Calu3 (cell line): Measurements from ENCODE around the gene TSHR. TPM values are rescaled to one million over a fixed set of nuclear protein-coding genes. Genes with fewer than 3 reads are reported as not detected.

Experiments
- BruUV-seq: library from RNA; stranded (reverse); fragments of 400-500 nt; replicated peaks from 2 replicates; lab custom pipeline; 2021; lab: Mats Ljungman, UMichigan
- CTCF ChIA-PET: fragments of 300-600 bp; sonication (Branson Sonifier 250); formaldehyde crosslinking; loops from one replicate; lab custom pipeline; 2022; ENCODE audit warnings: antibody characterized with exemption; lab: Charles Lee
- DNase-seq: peaks from one replicate; pipeline ENCODE4 v3.0.0; 2022
- H3K27ac Mint-ChIP-seq: one replicate; pipeline ENCODE4 v1.8.0; 2022; ENCODE audit warnings: mixed read lengths; ENCODE audit not compliant: unreplicated experiment
- H3K27me3 Mint-ChIP-seq: one replicate; pipeline ENCODE4 v1.8.0; 2022; ENCODE audit warnings: mixed read lengths; ENCODE audit not compliant: unreplicated experiment
- H3K36me3 Mint-ChIP-seq: one replicate; pipeline ENCODE4 v1.8.0; 2022; ENCODE audit warnings: mild to moderate bottlenecking, moderate library complexity, mixed read lengths; ENCODE audit not compliant: insufficient read depth, unreplicated experiment
- H3K4me1 Mint-ChIP-seq: one replicate; pipeline ENCODE4 v1.8.0; 2022; ENCODE audit warnings: mild to moderate bottlenecking, low read depth, mixed read lengths; ENCODE audit not compliant: unreplicated experiment
- H3K4me3 Mint-ChIP-seq: one replicate; pipeline ENCODE4 v1.8.0; 2022; ENCODE audit warnings: mild to moderate bottlenecking, low read depth, moderate library complexity, mixed read lengths; ENCODE audit not compliant: unreplicated experiment
- H3K9me3 Mint-ChIP-seq: one replicate; pipeline ENCODE4 v1.8.0; 2022; ENCODE audit warnings: low read depth, mixed read lengths; ENCODE audit not compliant: unreplicated experiment
- CTCF ChIP-seq: fragments of 200-600 bp; IDR thresholded peaks from one replicate; pipeline ENCODE4 v1.8.0; 2022; ENCODE audit warnings: antibody characterized with exemption; ENCODE audit not compliant: unreplicated experiment
- intact Hi-C: fragments of 100-400 bp; cut with micrococcal nuclease; formaldehyde crosslinking; loops from one replicate; pipeline ENCODE4 v1.10.0; 2022; ENCODE audit not compliant: unreplicated experiment
- total RNA-seq: library from RNA; stranded (reverse); gene quantifications from 2 replicates; pipeline ENCODE4 v1.2.3, GENCODE V29; 2022

Gene TSHR
- total RNA-seq, 1 experiment from 2014 or later: not detected

GRCh38 chr14:81170104-81170828 is 214.8 kb downstream of the TSHR start:
- peaks cover 8% of the 10 kb centered on the region for H3K4me1 Mint-ChIP-seq
- peak; percentile 78 for DNase-seq
- BruUV-seq: no TSS peak
- intact Hi-C loops: loop anchor here (2.0 kb wide), 1 partner anchor 215 kb away; the partner anchor contains the start of gene TSHR
- H3K9me3 Mint-ChIP-seq: no peaks in the 10 kb centered on the region
- TF ChIP-seq CTCF: peak; percentile 72
- H3K27me3 Mint-ChIP-seq: no peaks in the 10 kb centered on the region
- peak overlapping the region; percentile 87 for H3K4me3 Mint-ChIP-seq
- CTCF ChIA-PET: interaction anchor here (0.6 to 2.1 kb wide), 4 partner anchors 174 to 295 kb away, joined by 3 to 14 read pairs (median 6); no protein-coding TSS in a partner anchor
- H3K36me3 Mint-ChIP-seq: peaks cover 11% of the 10 kb centered on the region
- peak overlapping the region; percentile 47 for H3K27ac Mint-ChIP-seq

- peaks cover 11% of the 10 kb centered on the region for H3K36me3 Mint-ChIP-seq
- peaks cover 8% of the 10 kb centered on the region for H3K4me1 Mint-ChIP-seq
- intact Hi-C loops: loop anchor here (2.0 kb wide), 1 partner anchor 216 kb away; the partner anchor contains the start of gene TSHR
- no peak for TF ChIP-seq CTCF
- DNase-seq: no peak
- H3K9me3 Mint-ChIP-seq: no peaks in the 10 kb centered on the region
- CTCF ChIA-PET: interaction anchor here (1.0 to 2.1 kb wide), 3 partner anchors 174 to 183 kb away, joined by 3 to 14 read pairs (median 8); no protein-coding TSS in a partner anchor
- H3K4me3 Mint-ChIP-seq: peak overlapping the region; percentile 87
- no peaks in the 10 kb centered on the region for H3K27me3 Mint-ChIP-seq
- TSS peak; percentile 93 for BruUV-seq
- H3K27ac Mint-ChIP-seq: peak overlapping the region; percentile 47
These were observed 215.4 kb downstream of the TSHR start for GRCh38 chr14:81170829-81171195.

- intact Hi-C loops: no loop called here
- no peak overlapping the region for H3K27ac Mint-ChIP-seq
- H3K9me3 Mint-ChIP-seq: no peaks in the 10 kb centered on the region
- H3K4me3 Mint-ChIP-seq: no peak overlapping the region
- H3K27me3 Mint-ChIP-seq: no peaks in the 10 kb centered on the region
- DNase-seq: no peak
- CTCF ChIA-PET: interaction anchor here (0.7 kb wide), 1 partner anchor 244 kb away, joined by 4 read pairs; no protein-coding TSS in a partner anchor
- peaks cover 8% of the 10 kb centered on the region for H3K4me1 Mint-ChIP-seq
- BruUV-seq: no TSS peak
- peaks cover 11% of the 10 kb centered on the region for H3K36me3 Mint-ChIP-seq
- no peak for TF ChIP-seq CTCF
These were observed 216.9 kb downstream of the TSHR start for GRCh38 chr14:81172353-81172752.

- Mint-ChIP-seq H3K4me3 (no peak overlapping the region), H3K27me3 (no peaks in the 10 kb centered on the region)
These were observed 217.5 kb downstream of the TSHR start for GRCh38 chr14:81172881-81173280.

More at GRCh38 chr14:81172881-81173280, 217.5 kb downstream of the TSHR start:
- Mint-ChIP-seq H3K9me3 (no peaks in the 10 kb centered on the region), H3K36me3 (peaks cover 11% of the 10 kb centered on the region), H3K4me1 (peaks cover 8% of the 10 kb centered on the region), H3K27ac (no peak overlapping the region)
- CTCF ChIA-PET: no interaction called here
- no peak for DNase-seq
- intact Hi-C loops: no loop called here
- no TSS peak for BruUV-seq
- TF ChIP-seq CTCF: no peak
